DMS114 treated with DMSO at 0.1 percent for 48 hours (cell line): ENCODE measurements around the gene AFG1L.

Experiments
- DNase-seq: peaks from one replicate; lab custom pipeline; 2025; ENCODE audit not compliant: unreplicated experiment; lab: John Stamatoyannopoulos, UW

AFG1L gene

DNA sequence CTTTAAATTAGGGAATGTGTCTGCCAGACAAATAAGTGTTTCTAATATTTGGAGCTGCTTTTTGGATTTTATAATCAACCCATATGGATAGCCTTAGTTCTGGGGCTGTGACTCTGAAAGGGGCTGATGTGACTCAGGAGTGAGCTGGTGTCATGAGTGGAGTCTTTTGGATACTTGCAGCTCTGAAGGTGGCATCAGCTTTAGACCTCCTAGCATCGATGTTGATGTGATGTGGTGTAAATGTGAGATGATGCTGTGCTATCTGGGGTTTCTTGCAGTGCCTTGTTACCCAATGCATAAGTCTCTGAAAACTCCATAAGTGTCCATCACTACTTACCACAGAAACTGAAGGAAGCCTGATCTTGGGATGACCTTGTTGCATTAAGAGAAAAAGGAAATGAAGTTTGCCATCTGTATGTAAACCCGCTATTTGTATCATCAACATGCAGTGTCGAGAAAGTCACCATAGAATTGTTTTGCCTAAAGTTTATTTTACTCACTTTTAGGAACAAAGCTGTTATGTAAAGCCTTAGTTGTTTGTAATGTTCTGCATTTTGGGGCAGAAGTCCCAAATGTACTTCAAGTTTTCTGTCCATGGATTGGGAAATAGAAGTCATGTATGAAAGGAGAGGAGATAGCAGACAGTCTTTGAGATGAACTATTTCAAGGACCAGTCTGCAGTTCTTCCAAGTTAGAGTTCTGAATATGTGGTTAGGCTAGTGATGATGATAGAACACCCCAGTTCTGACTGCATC, 273.9 kb downstream of the AFG1L start:
- DNase-seq: no peak

DNA sequence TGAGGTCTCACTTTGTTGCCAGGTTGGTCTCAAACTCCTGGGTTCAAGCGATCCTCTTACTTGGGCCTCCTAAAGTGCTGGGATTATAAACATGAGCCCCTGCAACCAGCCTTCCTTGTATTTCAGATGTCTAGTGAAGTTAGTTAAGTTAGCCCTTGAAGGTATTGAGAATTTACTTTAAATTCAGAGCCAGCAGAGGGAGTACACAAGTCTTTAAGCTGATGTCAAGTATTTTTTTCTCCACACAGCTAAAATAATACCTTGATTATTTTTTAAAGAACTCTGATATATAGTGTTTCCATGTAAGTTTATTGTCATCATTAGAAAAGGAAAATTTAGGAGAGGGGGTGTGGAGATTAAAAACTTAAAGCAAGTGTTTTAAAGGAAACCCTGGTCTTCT, 275.7 kb downstream of the AFG1L start:
- DNase-seq: peak; percentile 16

DNA sequence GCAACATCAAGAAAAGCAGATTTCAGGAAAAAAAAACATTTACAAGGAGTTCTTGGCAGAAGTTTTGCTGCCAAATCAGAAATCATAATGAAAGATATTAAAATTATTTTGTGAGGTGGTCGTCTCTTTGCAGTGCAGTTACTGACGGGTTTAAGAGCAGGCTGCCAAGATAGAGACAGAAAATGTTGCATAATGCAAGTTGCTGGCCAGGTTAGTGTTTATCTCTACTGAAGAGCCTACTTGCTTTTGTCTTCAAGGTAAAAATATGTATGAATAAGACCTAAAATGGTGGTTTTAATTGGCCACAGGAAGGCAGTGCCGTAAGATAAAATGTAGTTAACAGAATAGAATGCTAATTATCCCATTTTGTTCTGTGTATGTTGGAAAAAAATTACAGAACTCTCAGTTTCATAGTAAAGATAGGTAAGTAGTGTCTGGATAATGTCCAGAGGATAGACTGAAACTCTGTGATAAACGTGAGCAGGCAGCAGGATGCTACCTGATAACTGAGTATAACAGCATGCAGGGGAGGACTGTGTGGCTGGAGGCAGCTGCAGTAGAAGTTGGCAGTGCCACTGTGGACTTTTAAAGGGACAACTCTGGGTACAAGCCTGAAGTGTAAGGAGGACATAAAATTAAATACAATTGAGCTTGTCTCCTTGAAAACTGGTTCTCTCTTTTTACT, 279.7 kb downstream of the AFG1L start:
- no peak for DNase-seq
